Daoy (cell line): ENCODE results near the gene PCDH12. TPM values are rescaled to one million over a fixed set of nuclear protein-coding genes. Genes with fewer than 3 reads are reported as not detected.

Source experiments
- DNase-seq: peaks from one replicate; pipeline ENCODE4 v3.0.0-alpha.2; 2015; ENCODE audit warnings: low read depth
- total RNA-seq: library from RNA; depleted of rRNA; stranded (reverse); fragments of >200 nt; shearing (Covaris generic); gene quantifications from 2 replicates; pipeline ENCODE4 v1.2.3, GENCODE V29; 2014; rRNA removed

The PCDH12 gene
- total RNA-seq, 1 experiment from 2014 or later: not detected

GRCh38 chr5:141908796-141909195 lies 49.2 kb downstream of the PCDH12 start:
- DNase-seq: no peak

DNA sequence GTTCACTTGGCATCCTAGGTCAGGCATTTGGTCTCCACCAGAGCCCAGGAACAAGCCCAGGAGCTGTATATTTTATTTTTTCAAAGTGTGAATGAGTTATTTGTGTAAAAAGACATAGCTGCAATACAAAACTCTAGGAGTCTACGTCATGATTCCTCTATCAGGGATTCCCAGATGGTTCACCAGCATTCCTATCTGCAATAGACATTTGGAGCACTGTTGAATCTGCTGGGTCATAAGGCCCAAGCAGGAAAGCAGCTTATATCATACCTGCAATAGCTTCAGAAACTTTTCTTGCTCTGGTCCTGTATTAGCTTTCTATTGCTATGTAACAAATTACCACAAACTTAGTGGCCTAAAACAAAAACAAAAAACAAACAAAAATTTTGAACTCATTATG lies 51.0 kb downstream of the PCDH12 start:
- no peak for DNase-seq

GRCh38 chr5:141906517-141906916 lies 51.5 kb downstream of the PCDH12 start:
- DNase-seq: no peak

GRCh38 chr5:141904551-141904950 lies 53.5 kb downstream of the PCDH12 start:
- DNase-seq: no peak

GRCh38 chr5:141903261-141903660 lies 54.7 kb downstream of the PCDH12 start:
- DNase-seq: no peak

DNA sequence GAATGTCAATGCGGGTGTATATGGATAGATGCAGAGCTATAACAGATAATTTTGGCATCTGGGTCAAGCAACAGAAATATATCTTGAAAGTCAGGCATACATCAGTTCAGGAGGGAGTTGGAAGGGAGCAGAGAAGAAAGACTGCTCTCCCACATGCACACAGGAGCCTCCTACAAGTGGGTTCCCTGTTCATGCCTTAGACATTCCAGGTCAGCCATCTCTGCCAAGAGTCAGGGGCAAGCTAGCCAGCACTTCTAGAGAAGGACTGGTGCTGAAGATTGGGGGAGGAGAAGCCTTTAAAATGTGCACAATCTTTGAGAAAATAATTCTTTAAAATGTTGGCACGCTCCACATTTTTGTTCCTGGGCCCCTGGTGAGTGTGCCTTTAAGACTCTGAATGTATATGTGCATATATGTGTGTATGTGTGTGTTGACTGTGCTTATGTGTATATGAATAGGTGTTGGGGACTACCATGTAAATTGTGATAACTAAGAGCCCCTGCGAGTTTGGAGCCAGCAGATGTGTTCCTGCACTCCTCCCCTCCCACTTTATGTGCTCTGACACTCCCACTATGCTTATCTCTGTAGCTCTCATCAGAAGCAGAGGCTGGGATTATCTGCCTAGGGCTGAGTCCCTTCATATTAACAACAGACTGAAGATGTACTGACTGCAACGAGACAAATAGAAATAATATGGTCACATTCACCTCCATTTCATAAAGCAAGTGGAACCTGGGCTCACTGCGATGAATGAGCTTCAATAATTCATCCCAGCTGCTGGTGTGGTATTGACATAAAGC lies 55.8 kb downstream of the PCDH12 start:
- DNase-seq: no peak

GRCh38 chr5:141898448-141899049 lies 59.5 kb downstream of the PCDH12 start:
- no peak for DNase-seq

DNA sequence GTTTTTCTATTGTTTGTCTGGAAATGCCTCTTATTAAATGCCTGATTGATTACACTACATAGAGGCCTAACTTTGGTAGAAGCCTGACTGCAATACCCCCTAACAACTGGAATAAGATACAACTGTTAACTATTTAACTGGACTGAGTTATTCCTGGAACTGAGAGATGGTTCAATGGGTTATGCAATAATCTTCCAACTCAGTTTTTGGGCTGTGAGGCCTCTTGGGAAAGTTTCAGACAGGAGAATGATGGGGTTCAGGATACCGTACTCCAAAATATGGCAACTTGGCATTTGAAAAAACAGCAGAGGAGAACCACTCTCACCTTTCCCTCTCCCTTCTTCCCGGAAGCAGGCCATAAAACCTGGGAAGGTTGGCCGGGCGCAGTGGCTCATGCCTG lies 60.6 kb downstream of the PCDH12 start:
- DNase-seq: no peak

Other genes with a start within 250 kb of the PCDH12 start
- 2.7 and 4.1 TPM in 2 replicates for gene PCDH1, start 79.8 kb downstream of the PCDH12 start, total RNA-seq
- gene DELE1, start 34.3 kb downstream of the PCDH12 start, total RNA-seq: 40.5 and 52.2 TPM in 2 replicates
- 80.7 and 90.4 TPM in 2 replicates for gene RNF14, start 10.9 kb upstream of the PCDH12 start, total RNA-seq
- gene GNPDA1, start 54.8 kb upstream of the PCDH12 start, total RNA-seq: 43.5 and 68.6 TPM in 2 replicates
- gene NDFIP1, start 150.6 kb upstream of the PCDH12 start, total RNA-seq: 31.8 and 57.5 TPM in 2 replicates